Amygdala (tissue), 56 donors: ENCODE data around the gene PIAS1.
"Not testable (repeated sequence)": the region's sequence is repeated elsewhere in the genome, so short reads cannot be mapped to it uniquely, and the experiment has no call there.

Experiments
- DNase-seq, 56 donors: peaks; one replicate each; lab custom pipeline; 2025; lab: John Stamatoyannopoulos, UW

Gene PIAS1

GRCh38 chr15:68053701-68054627 is at the start of gene PIAS1:
Gene PIAS1 (plus strand): TSS chr15:68054315. CDS start chr15:68054327, 12 bp downstream.
- DNase-seq = peak; percentile 22 to 95 (median 86)

GRCh38 chr15:68007642-68008041 is 46.5 kb upstream of the PIAS1 start:
- not testable (repeated sequence) for DNase-seq

GRCh38 chr15:68010361-68011153 is 43.6 kb upstream of the PIAS1 start:
- DNase-seq = no peak

- DNase-seq = no peak
Measured at GRCh38 chr15:68012911-68013310, 41.2 kb upstream of the PIAS1 start.

- no peak for DNase-seq
Measured at GRCh38 chr15:68014219-68014618, 39.9 kb upstream of the PIAS1 start.

- DNase-seq = no peak
Measured at GRCh38 chr15:68015244-68015643, 38.9 kb upstream of the PIAS1 start.

GRCh38 chr15:68017201-68017600 is 36.9 kb upstream of the PIAS1 start:
- DNase-seq = no peak

- no peak for DNase-seq
Measured at GRCh38 chr15:68018797-68019444, 35.2 kb upstream of the PIAS1 start.

GRCh38 chr15:68019814-68020525 is 34.1 kb upstream of the PIAS1 start:
- no peak for DNase-seq

- no peak for DNase-seq
Measured at GRCh38 chr15:68020685-68021084, 33.4 kb upstream of the PIAS1 start.

- DNase-seq = peak in 2 of 56 donors; percentile 3
Measured at GRCh38 chr15:68022061-68022460, 32.1 kb upstream of the PIAS1 start.

GRCh38 chr15:68023307-68024101 is 30.6 kb upstream of the PIAS1 start:
- no peak for DNase-seq

GRCh38 chr15:68025835-68026424 is 28.2 kb upstream of the PIAS1 start:
- no peak for DNase-seq

- no peak for DNase-seq
Measured at GRCh38 chr15:68027388-68027787, 26.7 kb upstream of the PIAS1 start.

- no peak for DNase-seq
Measured at GRCh38 chr15:68028137-68028887, 25.8 kb upstream of the PIAS1 start.

- no peak for DNase-seq
Measured at GRCh38 chr15:68028888-68029207, 25.3 kb upstream of the PIAS1 start.

GRCh38 chr15:68029959-68030358 is 24.2 kb upstream of the PIAS1 start:
- no peak for DNase-seq

GRCh38 chr15:68031404-68031803 is 22.7 kb upstream of the PIAS1 start:
- DNase-seq = peak in 1 of 56 donors; percentile 21
